Measurements from ENCODE around the gene SMIM12.

DNA sequence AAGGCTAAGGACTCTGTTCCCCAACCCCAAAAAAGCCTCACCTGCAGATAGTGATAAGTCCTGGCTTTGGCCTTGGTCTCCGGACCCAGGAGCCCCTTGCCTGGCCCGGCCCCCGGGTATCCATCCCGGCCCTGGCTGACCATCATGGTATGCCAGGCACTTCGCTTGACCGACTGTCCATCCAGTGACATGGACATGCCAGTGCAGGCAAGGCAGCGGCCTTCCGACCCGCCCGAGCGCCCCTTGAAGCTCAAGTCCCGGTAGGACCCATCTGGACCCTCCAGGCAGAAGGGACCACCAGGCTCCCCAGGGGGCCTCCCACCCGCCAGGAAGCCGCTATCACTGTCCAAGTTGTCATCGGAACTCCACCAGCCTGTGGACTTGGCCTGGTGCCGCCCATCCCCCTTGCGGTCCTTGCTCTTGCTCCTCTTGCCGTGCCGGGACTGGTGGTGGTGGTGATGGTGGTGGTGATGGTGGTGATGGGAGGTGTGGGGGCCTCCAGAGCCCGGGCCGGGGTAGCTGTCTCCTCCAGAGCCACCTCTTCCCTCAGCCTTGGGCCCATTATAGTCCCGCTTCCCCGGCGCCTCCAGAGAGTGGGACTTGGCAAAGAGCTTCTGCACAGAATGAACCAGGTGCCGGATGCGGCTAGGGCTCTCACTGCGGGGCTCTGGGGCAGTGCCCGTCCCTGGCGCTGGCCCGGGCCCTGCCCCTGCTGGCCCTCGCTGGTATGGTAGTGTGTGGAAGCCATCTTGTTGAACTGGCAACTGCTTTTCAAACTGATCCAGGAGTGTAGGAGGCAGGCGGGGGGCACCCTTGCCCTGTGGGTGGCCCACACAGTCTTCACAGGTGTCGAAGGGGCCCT is 44.9 kb upstream of the SMIM12 start:
- no peak for TF ChIP-seq EZH2 (IDR thresholded peaks at IDR 0.05)
- TF ChIP-seq EZH2phosphoT487 (IDR thresholded peaks at IDR 0.05): no peak

All from neural progenitor cell (in vitro differentiated cells).